RWPE2 (cell line): ENCODE results near the gene CNTNAP2.

ENCODE experiments used
- ATAC-seq: fragments of 200-7000 bp; cut with Tn5 transposase; 3 replicates; pipeline ENCODE4 v1.9.1; 2021; ENCODE audit warnings: low read depth
- DNase-seq: peaks from one replicate; pipeline ENCODE4 v3.0.0-alpha.2; 2020; ENCODE audit warnings: low spot score
- H3K27ac ChIP-seq: fragments of 450-650 bp; 2 replicates; pipeline ENCODE4 v1.5.1; 2017; ENCODE audit warnings: mild to moderate bottlenecking; ENCODE audit not compliant: poor library complexity, severe bottlenecking
- H3K27me3 ChIP-seq: fragments of 250-450 bp; sonication (Bioruptor Pico); 2 replicates; pipeline ENCODE4 v1.5.1; 2021; ENCODE audit warnings: mild to moderate bottlenecking, moderate library complexity; ENCODE audit not compliant: insufficient read depth, poor library complexity, severe bottlenecking
- H3K36me3 ChIP-seq: fragments of 250-450 bp; sonication (Bioruptor Pico); 2 replicates; pipeline ENCODE4 v1.5.1; 2020; ENCODE audit warnings: low read depth, mild to moderate bottlenecking, moderate library complexity
- H3K4me1 ChIP-seq: fragments of 250-450 bp; sonication (Bioruptor Pico); 2 replicates; pipeline ENCODE4 v1.5.1; 2021; ENCODE audit warnings: mild to moderate bottlenecking, moderate library complexity; ENCODE audit not compliant: insufficient read depth, poor library complexity, severe bottlenecking
- H3K4me3 ChIP-seq: fragments of 250-450 bp; sonication (Bioruptor Pico); 2 replicates; pipeline ENCODE4 v1.5.1; 2021; ENCODE audit warnings: mild to moderate bottlenecking, moderate library complexity; ENCODE audit not compliant: severe bottlenecking
- H3K9me3 ChIP-seq: fragments of 250-450 bp; sonication (Bioruptor Pico); 2 replicates; pipeline ENCODE4 v1.5.1; 2021; ENCODE audit warnings: mild to moderate bottlenecking, moderate library complexity; ENCODE audit not compliant: severe bottlenecking
- CTCF ChIP-seq: fragments of 450-650 bp; IDR thresholded peaks from one replicate; pipeline ENCODE4 v1.5.1; 2017; ENCODE audit warnings: mild to moderate bottlenecking, moderate library complexity; ENCODE audit not compliant: poor library complexity, severe bottlenecking

The CNTNAP2 gene

GRCh38 chr7:146636033-146636356, 519.4 kb downstream of the CNTNAP2 start:
- no peak for DNase-seq
- Histone ChIP-seq H3K9me3 (no peaks in the 10 kb centered on the region), H3K36me3 (no peaks in the 10 kb centered on the region), H3K4me1 (no peaks in the 10 kb centered on the region), H3K27me3 (no peaks in the 10 kb centered on the region), H3K4me3 (no peak overlapping the region), H3K27ac (no peak overlapping the region)
- no peak for ATAC-seq
- no peak for TF ChIP-seq CTCF

GRCh38 chr7:146636581-146636980, 520.0 kb downstream of the CNTNAP2 start:
- Histone ChIP-seq H3K36me3 (no peaks in the 10 kb centered on the region), H3K4me3 (no peak overlapping the region), H3K9me3 (no peaks in the 10 kb centered on the region), H3K27me3 (no peaks in the 10 kb centered on the region), H3K4me1 (no peaks in the 10 kb centered on the region), H3K27ac (no peak overlapping the region)
- DNase-seq (no peak), ATAC-seq (no peak)
- no peak for TF ChIP-seq CTCF

- no peaks in the 10 kb centered on the region for H3K9me3 ChIP-seq
- no peaks in the 10 kb centered on the region for H3K36me3 ChIP-seq
- ATAC-seq = no peak
Observed at GRCh38 chr7:146639291-146639690, 522.7 kb downstream of the CNTNAP2 start.

GRCh38 chr7:146641491-146641890, 524.9 kb downstream of the CNTNAP2 start:
- ATAC-seq (no peak), DNase-seq (no peak)
- no peaks in the 10 kb centered on the region for H3K4me1 ChIP-seq
- no peak overlapping the region for H3K27ac ChIP-seq
- H3K27me3 ChIP-seq = no peaks in the 10 kb centered on the region
- H3K4me3 ChIP-seq = no peak overlapping the region
- no peaks in the 10 kb centered on the region for H3K9me3 ChIP-seq
- H3K36me3 ChIP-seq = no peaks in the 10 kb centered on the region
- no peak for TF ChIP-seq CTCF

More at GRCh38 chr7:146639291-146639690, 522.7 kb downstream of the CNTNAP2 start:
- DNase-seq = no peak
- Histone ChIP-seq H3K27ac (no peak overlapping the region), H3K4me1 (no peaks in the 10 kb centered on the region), H3K4me3 (no peak overlapping the region), H3K27me3 (no peaks in the 10 kb centered on the region)
- TF ChIP-seq CTCF = no peak

- H3K4me3 ChIP-seq = no peak overlapping the region
- no peaks in the 10 kb centered on the region for H3K36me3 ChIP-seq
- H3K9me3 ChIP-seq = no peaks in the 10 kb centered on the region
- no peaks in the 10 kb centered on the region for H3K4me1 ChIP-seq
- ATAC-seq = no peak
- no peak for DNase-seq
- no peaks in the 10 kb centered on the region for H3K27me3 ChIP-seq
- no peak for TF ChIP-seq CTCF
- H3K27ac ChIP-seq = no peak overlapping the region
Observed at GRCh38 chr7:146645383-146645976, 528.9 kb downstream of the CNTNAP2 start.
